Activated CD8-positive, alpha-beta memory T cell treated with anti-CD3 and anti-CD28 coated beads, Interleukin-2, amount 50 U/mL, for 1 hour (primary cell): ENCODE measurements around the gene TNFSF11.

Experiments used
- DNase-seq: peaks from one replicate; pipeline ENCODE4 v3.0.0-alpha.2; 2020; ENCODE audit errors: extremely low read depth

Gene TNFSF11

DNA sequence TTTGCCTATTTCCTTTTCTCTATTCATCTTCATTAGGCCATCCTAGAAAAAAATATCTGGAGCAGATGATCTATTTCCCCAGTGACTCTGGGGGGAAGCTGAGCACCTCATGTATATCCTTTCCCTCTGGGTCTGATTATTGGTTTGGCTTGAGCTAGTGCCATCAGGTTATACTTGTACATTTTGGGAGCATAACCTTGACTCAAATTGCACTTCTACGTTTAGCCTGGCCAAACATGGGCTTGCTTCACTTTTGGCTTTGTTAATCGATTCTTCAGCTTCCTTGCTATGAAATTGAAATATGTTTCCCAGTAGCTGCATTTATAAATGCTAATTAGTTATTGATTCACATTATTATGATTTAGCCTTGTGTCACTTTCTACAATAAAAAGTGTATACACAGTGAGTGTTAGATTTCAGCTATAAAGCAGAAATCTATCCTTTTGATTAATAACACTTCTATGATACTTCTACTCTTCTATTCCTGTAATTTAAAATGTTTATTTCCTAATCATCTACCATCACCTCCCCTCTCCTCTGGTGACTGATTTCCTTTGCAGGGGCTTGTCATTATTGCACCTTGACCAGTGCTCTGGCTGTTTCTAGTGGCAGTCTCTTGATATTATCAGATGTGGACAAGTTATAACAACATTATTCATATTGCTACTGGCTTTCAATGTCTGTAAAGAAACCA lies 37.3 kb downstream of the TNFSF11 start:
- no peak for DNase-seq

DNA sequence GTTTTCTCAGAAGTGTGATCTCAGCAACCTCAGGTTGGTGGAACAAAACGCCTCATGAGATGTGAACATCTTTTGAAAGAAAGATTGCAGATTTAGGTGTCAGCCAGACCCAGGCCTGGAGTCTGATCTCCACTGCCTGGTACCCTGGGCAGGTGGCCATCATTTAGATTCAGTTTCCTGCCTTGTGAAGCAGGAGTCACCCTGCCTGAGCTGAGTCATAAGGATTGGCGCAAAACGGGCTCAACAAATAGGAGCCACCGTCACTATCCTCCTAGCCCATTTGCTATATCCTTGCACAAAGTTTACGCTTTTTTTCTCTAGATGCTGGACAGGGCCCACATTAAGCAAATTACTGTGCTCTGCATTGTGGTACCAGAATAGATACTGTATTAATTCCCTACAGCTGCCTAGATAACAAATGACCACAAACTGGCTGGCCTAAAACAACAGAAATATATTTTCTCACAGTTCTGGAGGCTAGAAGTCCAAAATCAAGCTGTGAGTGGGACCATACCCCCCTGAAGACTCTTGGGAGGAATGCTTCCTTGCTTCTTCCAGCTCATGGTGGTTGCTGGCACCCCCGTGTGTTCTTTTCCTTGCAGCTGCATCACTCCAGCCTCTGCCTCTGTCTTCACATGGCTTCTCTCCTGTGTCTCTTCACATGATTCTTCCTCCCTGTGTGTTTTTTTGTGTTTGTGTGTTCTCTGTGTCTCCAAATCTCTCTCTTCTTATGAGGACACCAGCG lies 38.2 kb downstream of the TNFSF11 start:
- no peak for DNase-seq

DNA sequence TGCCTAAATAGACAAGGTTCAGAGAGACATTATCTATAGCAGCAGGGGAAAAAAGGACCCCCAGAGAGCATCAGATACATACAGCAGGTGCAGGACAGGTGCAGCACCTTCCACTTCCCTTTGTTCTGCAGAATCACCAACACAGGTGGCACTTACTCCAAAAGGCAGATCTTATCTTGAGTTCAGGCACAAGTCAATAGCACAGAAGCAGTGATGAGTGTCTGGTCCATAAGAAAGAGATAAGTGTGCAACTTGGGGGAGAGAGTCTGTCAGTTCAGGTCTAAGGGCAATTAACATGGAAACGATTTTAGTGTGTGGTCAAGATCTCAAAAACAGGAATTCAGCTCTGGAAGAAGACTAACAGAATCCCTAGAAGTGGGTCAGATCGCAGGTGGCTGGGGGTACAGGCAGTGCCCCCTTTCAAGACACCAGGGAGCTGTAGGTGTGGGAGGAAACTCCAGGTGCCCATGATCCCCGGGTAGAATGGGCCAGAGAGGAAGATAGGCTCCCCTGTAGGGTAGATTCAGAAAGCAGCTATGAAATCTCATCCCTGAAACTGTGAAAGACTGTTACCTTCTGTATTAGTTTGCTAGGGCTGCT lies 40.6 kb downstream of the TNFSF11 start:
- DNase-seq = no peak

DNA sequence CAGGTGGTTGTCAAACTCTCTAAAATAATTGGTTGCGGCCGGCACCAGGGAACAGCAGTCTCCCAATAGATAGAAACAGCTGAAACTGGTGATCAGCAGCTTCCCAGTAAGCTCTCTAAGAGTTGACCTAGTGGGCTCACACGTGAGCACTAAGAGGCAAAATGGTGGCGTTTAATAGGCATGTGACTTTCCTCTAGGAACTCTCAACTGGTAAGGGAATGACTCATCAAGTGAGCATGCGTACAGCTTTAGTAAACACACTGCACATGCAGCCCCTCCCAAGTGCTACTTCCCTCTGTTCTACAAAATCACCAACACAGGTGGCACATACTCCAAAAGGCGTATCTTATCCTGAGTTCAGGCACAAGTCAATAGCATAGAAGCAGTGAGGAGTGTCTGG lies 41.7 kb downstream of the TNFSF11 start:
- DNase-seq = no peak

DNA sequence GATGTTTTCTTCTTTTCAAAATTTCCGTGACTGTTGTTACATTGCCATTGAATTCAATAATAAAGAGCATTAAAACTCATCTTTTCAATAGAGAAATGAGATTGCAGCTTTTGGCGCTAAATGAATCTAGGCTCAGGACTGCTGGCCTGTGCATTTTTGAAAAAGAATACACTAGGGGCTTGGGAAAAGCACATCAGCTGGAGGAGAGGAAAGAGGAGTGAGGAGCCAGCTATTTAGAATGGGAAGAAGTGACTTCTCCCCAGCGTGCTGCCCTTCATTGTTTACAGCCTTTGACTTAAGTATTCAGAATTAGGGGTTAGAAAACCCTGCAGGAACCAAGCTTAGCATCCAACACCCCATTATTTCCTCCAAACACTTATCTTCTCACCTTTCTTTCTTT lies 43.3 kb downstream of the TNFSF11 start:
- DNase-seq = no peak

DNA sequence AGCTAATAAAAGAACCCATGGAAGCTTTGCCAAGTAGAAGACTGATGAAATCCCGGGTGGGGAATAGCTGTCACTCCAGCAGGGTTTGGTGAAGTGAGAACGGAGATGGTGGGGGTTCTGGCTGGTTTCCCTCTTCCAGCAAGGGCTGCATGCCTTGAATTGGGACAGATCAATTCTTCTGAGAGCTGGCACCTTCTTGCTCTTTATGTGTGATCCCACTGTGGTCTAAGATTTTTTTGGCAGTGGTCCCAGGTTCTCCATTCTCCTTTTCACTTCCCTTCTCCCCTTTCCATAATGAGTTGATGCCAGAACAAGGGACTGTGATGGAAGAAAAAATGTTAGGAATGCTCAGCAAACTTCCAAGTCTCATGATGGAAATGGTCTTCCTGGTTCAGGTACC lies 50.0 kb downstream of the TNFSF11 start:
- no peak for DNase-seq

DNA sequence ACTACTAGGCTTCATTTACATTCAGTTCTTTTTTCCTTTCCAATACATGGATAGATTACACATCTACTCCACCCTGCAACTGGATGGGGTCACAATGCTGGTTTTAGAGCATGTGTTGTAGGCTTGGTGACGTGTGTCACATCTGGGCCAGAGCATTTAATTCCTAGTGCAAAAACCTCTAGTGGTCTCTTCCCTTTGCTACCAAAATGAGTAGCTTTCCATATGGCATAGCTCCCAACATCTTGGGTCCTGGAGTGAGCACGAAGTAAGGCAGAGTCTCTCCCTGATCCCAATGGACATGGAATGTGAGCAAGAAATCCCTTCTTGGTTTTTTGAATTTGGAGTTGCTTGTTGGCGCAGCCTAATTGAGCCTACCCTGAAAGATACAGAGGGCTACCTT lies 51.7 kb downstream of the TNFSF11 start:
- no peak for DNase-seq

DNA sequence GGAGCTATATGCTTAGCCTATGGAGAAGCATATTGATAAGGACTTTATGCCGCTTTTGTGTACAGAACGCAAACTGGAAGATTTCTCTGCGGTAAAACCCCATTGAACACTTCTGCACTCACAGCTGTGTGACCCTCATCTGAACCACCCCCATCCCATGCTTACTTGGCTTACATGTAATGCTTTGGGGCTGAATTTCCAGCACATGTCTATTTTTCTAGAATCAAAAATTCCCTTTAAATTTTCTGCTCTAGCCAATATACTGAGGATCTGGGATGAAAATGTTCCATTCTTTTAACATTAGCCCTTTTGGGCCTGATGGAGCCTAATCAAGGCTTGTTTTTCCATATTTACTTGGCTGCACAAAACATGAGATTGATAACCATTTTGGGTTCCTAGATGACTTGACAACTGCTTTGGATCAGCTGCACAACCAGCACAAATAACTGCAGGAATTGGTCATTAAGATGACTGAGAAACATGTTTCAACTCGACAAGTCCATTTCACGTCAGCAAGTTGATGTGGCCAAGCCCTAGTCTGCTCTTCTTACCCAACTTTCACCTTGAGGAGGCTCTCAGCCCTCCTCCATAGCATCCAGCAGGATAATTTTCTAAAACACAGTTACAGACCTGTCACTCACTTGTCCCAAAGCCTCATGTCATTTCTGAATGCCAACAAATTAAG lies 52.4 kb downstream of the TNFSF11 start:
- no peak for DNase-seq

DNA sequence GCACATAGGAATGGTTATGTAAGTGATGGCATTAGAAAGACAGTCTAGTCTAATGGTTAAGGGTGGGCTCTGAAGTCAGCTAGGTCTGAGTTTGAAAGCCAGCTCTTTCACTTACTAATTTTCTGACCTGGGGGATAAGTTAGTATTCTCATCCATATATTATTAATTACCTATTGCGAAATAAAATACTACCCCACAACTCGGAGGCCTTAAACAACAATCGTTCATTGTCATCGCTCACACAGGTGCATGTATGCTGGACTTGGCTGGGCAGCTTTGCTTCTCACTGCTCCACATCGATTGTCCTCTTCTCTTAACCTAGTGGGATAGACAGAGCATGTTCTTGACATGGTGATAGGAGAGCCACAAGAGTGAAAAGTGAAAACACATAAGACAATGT lies 54.7 kb downstream of the TNFSF11 start:
- no peak for DNase-seq

DNA sequence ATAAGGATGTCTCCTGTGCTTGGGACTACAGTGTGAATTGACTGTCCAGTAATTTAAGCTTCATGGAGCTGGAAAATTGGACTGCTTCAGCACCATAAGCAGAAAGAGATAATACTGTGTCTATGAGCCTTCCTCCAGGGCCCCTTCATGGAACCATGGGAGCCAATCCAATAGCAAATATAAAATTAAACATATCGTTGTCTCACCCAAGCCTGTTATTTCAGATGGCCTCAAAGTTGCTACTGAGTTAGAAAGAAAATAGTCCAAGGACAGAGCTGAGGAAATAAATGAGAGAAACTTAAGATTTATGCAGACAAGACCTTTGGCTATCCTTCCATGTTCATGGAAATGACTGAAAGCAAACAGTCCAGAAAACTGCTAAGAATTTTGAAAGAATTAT lies 57.2 kb downstream of the TNFSF11 start:
- no peak for DNase-seq

DNA sequence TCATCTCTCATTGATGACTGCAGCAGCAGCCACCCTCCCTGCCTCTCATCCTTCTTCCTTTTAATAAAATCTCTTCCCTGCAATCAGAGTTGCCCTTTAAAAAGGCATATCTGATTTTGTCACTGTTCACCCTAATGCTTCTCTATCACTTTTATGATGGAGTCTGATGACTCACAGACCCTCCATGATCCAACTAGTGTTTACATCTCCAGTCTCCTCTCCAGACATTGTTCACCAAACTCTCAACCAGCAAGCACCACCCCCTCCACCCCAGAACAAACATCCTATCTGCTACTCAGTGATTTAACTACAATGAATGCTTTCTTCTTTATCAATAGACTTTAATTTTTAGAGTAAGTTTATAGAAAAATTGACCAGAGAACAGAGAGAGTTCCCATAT lies 59.5 kb downstream of the TNFSF11 start:
- DNase-seq = no peak

DNA sequence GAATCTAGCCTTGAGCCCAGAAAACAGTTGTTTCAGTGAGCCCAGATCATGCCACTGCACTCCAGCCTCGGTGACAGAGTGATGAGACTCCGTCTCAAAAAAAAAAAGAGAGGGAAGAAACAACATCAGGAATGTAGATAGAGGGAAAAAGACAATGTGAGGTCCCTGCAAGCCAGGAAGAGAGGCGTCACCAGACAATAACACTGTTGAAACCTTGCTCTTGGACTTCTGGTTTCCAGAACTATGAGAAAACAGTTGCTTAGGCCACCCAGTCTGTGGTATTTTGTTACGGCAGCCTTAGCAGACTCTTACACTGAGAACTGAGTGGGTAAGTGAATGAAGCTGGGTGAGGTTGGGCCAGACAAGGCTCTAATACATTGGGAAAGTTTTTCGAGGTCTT lies 64.1 kb downstream of the TNFSF11 start:
- DNase-seq = no peak

DNA sequence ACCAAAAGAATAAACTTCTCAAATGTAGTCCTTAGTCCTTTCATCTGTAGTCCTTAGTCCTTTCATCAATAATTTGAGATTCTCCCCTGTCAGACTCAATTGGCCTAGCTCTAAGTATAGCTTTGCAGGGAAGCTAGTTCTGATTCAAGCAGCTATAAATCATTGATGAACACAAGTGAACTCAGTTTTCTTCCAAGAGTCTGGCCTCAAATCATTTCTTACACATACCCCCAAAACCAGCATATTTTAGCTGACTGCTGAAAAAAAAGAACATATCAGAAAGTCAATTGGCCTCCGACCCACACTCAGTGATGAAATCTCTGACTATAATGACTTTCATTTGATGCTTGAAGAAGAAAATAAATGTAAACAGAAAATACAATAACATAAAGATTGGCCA lies 64.9 kb downstream of the TNFSF11 start:
- DNase-seq = no peak

DNA sequence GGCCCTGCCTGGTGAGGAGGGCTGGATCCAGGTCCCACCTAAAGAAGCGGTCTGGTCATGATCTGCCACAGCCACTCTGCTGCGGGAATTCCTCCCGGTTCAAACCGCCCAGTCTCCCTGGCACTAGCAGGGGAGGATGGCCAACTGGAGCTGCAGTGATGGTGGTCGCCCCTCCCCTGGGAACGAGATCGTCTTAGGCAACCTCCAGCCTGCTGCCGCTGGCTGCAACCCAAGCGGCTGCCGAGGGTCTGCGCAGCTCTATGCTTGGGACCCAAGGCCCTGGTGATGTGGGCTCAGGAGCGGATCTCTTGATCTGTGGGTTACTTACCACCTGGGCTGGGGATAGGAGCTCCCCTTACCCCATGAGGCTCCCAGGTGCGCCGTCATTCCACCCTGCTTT lies 69.1 kb downstream of the TNFSF11 start:
- no peak for DNase-seq

DNA sequence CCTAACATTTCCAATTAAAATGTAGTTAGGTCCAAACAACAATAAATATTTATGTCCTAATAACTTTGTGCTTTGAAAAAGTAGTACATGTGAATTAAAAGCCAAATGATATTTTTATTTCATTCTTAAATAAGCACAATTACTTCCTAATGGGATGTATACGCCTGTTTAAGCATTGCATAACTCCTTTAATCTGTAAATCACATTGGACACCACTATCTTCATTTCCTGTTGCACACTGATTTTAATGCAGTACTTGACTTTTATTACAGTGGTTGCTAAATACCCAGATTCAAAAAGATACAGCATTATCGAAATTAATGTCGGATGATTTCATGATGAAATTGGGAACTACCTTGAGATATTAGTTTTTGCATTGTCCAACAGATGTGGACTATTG lies 70.9 kb downstream of the TNFSF11 start:
- no peak for DNase-seq

DNA sequence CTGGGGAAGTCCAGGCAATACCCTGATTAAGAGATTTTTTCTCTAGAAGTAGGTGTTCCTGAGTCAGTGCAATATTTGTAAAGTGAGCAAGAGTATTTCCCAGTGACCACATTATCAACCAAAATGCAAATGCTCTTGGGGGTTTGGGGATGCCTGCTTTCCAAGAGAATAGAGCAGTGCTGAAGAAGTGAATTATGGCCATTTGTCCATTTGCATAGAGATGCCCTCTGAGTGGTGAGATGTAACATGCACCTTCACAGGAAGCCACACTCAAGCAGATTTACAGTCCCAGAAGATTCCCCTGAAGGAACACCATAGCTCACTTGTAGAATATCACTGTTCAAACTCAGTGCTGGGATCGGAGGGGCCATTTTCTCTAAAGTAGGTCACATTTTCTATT lies 71.8 kb downstream of the TNFSF11 start:
- DNase-seq = no peak

DNA sequence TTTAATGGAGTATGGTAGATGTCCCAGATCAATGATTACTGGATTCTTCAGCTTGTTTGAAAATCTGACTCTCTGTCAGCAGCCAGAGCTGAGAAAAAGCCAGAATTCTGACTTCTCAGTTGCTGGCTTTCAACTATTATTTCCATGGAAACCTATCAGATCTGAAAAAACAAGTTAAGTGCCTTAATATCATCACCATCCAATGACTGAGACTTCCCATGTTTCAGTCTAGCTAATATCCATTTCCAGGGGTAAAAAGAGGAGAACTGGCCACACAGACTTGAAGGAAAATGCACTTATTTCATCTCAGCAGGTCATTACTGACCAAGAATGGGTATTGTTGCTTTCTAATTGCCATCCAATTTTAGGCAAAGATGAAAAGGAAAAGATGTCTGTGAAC lies 75.2 kb downstream of the TNFSF11 start:
- no peak for DNase-seq

DNA sequence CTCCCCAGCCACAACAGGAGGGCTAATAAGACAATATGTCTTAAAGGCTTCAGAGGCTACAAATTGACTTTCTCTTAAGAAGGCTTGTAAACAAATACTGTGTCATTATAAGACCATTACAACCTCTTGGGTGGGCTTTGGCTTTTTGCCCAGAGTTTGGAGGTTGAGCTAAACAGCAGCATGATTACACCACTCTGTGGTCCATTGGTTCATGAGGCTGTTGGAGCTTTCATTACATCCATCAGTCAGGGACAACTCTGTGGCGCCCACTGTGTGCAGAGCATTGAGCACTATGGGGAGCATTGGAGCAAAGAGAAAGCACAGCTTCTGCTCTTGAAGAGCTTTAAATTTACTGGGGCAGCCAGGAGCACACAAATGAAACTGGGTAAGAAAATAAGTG lies 75.9 kb downstream of the TNFSF11 start:
- DNase-seq = no peak

DNA sequence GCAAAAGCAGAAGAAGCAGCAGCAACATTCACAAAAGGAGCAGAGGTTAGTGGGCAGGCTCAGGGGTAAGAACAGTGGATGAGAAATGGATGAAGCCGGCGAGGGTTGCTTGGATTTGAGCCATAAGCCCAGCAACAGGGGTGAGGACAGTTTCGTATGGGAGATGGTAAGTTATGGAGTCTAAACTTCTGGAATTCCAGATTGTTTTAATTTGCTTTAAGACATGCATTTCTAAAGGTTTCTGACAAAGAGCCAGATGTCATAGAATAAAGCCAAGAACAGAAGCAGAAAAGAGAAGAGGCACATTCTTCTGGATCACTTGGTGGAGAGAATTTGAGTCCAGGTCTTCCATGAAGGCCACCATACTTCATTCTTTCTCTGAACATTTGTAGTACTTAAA lies 76.6 kb downstream of the TNFSF11 start:
- no peak for DNase-seq

DNA sequence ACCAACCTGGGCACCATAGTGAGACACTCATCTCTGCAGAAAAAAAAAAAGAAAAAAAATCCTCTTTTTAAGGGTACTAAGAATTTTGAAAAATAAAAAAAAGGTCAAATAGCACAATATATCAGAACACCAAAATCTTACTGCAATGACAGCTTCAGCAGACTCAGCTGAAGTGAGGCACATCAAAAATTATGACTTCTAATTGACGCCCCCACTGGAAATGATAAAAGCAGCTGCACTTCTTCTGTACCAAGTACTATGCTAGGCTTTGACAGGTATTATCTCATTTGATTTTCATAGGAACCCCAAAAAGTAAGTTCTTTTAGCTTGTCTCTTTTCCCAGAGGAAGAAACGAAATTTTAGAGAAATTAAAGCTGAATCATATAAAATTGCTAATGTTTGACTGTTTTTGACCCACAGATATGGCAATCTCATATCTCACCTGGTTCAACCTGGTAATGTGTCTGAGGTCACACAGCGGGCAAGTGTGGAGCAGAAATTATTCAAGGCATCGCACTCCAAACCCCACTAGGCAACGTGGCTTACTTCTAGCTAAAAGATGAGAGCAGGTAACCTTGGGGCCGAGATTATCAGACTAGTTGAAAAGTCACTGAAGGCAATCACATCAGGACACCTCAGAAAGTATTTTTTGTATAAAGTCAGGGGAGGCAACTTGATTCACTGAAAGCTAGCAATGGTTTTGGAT lies 78.1 kb downstream of the TNFSF11 start:
- DNase-seq = no peak

DNA sequence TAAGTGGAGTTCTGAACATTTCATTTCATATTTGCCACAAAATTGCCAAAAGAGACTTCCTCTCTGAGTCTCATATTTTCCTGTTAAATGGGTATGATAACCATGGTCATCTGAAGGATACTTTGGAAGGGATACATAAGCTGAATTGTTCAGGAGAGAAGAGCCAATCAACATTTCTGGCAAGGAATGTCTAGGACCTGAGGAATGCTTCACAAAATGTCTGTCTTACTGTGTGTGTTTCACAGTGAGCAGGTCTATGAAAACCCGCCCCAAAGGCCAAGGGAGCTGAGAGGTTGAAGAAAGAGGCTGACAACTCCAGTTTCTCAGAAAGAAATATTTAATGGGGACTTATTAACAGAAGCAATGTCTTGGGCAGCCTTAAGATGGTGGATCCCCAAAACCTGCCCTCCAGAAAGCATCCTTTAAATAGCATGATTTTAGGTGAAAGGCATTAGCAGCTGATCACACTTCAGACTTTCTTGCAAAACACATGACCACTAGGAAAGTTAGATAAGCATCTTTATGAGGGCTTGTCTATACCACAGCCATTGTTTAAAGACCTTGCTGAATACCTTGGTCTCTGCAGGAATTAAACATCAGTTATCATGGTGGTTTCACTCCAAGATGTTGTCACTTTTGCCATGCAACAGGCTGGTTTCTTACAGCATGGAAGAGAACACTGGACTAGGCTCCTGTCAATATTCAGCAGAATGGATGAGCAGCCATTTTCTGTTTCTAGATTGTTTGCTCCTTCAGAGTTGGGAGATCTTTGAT lies 78.9 kb downstream of the TNFSF11 start:
- DNase-seq = no peak
